Ascending aorta (tissue), 2 donors: ENCODE results near the gene GRIK2. TPM values are rescaled to one million over a fixed set of nuclear protein-coding genes. Genes with fewer than 3 reads are reported as not detected.

Experiments
- DNase-seq, 2 donors: peaks; one replicate each; pipeline ENCODE4 v3.0.0-alpha.2; 2019; ENCODE audit warnings: low spot score in 2 of 2
- H3K27ac ChIP-seq, 2 donors: fragments of 200-600 bp; sonication (generic); one replicate each; pipeline ENCODE4 v1.5.1; 2016 to 2017; ENCODE audit warnings: mild to moderate bottlenecking in 1 of 2
- H3K27me3 ChIP-seq: fragments of 200-600 bp; sonication (generic); one replicate; pipeline ENCODE4 v1.5.1; 2017
- H3K36me3 ChIP-seq, 2 donors: fragments of 200-600 bp; sonication (generic); one replicate each; pipeline ENCODE4 v1.5.1; 2016
- H3K4me1 ChIP-seq, 2 donors: fragments of 200-600 bp; sonication (generic); one replicate each; pipeline ENCODE4 v1.5.1; 2016 to 2017; ENCODE audit warnings: mild to moderate bottlenecking in 1 of 2
- H3K4me3 ChIP-seq, 2 donors: fragments of 200-600 bp; sonication (generic); one replicate each; pipeline ENCODE4 v1.5.1; 2016 to 2017; ENCODE audit warnings: mild to moderate bottlenecking in 1 of 2
- H3K9me3 ChIP-seq, 2 donors: fragments of 200-600 bp; sonication (generic); one replicate each; pipeline ENCODE4 v1.5.1; 2016
- CTCF ChIP-seq, 3 experiments: fragments of 200-600 bp in 2 of 3; fragments of 450-650 bp in 1 of 3; sonication (generic) in 2 of 3; IDR thresholded peaks; one replicate each; pipeline ENCODE4 v1.5.1; 2016 to 2019; ENCODE audit warnings: antibody characterized with exemption in 3 of 3, mild to moderate bottlenecking in 1 of 3, moderate library complexity in 1 of 3
- intact Hi-C: fragments of 100-400 bp; cut with DNase I; formaldehyde crosslinking; loops from one replicate; pipeline ENCODE4 v1.15.1; 2023
- total RNA-seq: library from RNA; depleted of rRNA; stranded (reverse); fragments of >200 nt; gene quantifications from one replicate; pipeline ENCODE4 v1.1.0, GENCODE V29; 2016

The GRIK2 gene
- total RNA-seq, 1 donor from 2014 or later = not detected

- Histone ChIP-seq H3K9me3 (no peaks in the 10 kb centered on the region), H3K4me1 (no peaks in the 10 kb centered on the region), H3K27ac (no peak overlapping the region), H3K27me3 (no peaks in the 10 kb centered on the region), H3K36me3 (no peaks in the 10 kb centered on the region), H3K4me3 (no peak overlapping the region)
- no peak for DNase-seq
- TF ChIP-seq CTCF (IDR thresholded peaks at IDR 0.05) = no peak
- intact Hi-C loops = no loop called here
These were observed 165.2 kb downstream of the GRIK2 start for GRCh38 chr6:101558712-101559111.

GRCh38 chr6:101572627-101573026 lies 179.1 kb downstream of the GRIK2 start:
- no peak overlapping the region for H3K27ac ChIP-seq
- H3K9me3 ChIP-seq = no peaks in the 10 kb centered on the region
- DNase-seq = no peak
- intact Hi-C loops = no loop called here
- no peak for TF ChIP-seq CTCF (IDR thresholded peaks at IDR 0.05)
- H3K36me3 ChIP-seq = no peaks in the 10 kb centered on the region
- H3K4me3 ChIP-seq = no peak overlapping the region
- no peaks in the 10 kb centered on the region for H3K27me3 ChIP-seq
- H3K4me1 ChIP-seq = no peaks in the 10 kb centered on the region

GRCh38 chr6:101577091-101577490 lies 183.6 kb downstream of the GRIK2 start:
- intact Hi-C loops = no loop called here
- Histone ChIP-seq H3K36me3 (no peaks in the 10 kb centered on the region), H3K4me3 (no peak overlapping the region), H3K27ac (no peak overlapping the region), H3K4me1 (no peaks in the 10 kb centered on the region), H3K27me3 (no peaks in the 10 kb centered on the region), H3K9me3 (no peaks in the 10 kb centered on the region)
- TF ChIP-seq CTCF (IDR thresholded peaks at IDR 0.05) = no peak
- no peak for DNase-seq

GRCh38 chr6:101578306-101578705 lies 184.8 kb downstream of the GRIK2 start:
- H3K36me3 ChIP-seq = no peaks in the 10 kb centered on the region
- no peak overlapping the region for H3K4me3 ChIP-seq
- H3K9me3 ChIP-seq = no peaks in the 10 kb centered on the region
- intact Hi-C loops = no loop called here
- no peaks in the 10 kb centered on the region for H3K27me3 ChIP-seq
- H3K27ac ChIP-seq = no peak overlapping the region
- DNase-seq = no peak
- no peaks in the 10 kb centered on the region for H3K4me1 ChIP-seq
- no peak for TF ChIP-seq CTCF (IDR thresholded peaks at IDR 0.05)

- intact Hi-C loops = no loop called here
- no peak for DNase-seq
- no peak overlapping the region for H3K4me3 ChIP-seq
- no peaks in the 10 kb centered on the region for H3K4me1 ChIP-seq
- H3K27me3 ChIP-seq = no peaks in the 10 kb centered on the region
- TF ChIP-seq CTCF (IDR thresholded peaks at IDR 0.05) = no peak
- H3K36me3 ChIP-seq = no peaks in the 10 kb centered on the region
- H3K9me3 ChIP-seq = no peaks in the 10 kb centered on the region
- no peak overlapping the region for H3K27ac ChIP-seq
These were observed 189.3 kb downstream of the GRIK2 start for GRCh38 chr6:101582792-101583191.

GRCh38 chr6:101585501-101585900 lies 192.0 kb downstream of the GRIK2 start:
- H3K4me1 ChIP-seq = no peaks in the 10 kb centered on the region
- intact Hi-C loops = no loop called here
- DNase-seq = no peak
- H3K9me3 ChIP-seq = no peaks in the 10 kb centered on the region
- no peaks in the 10 kb centered on the region for H3K36me3 ChIP-seq
- H3K27ac ChIP-seq = no peak overlapping the region
- no peak for TF ChIP-seq CTCF (IDR thresholded peaks at IDR 0.05)
- H3K4me3 ChIP-seq = no peak overlapping the region
- H3K27me3 ChIP-seq = no peaks in the 10 kb centered on the region
